GM19468 (cell line): ENCODE data around the gene CNNM2.
"Not testable (repeated sequence)": the region's sequence is repeated elsewhere in the genome, so short reads cannot be mapped to it uniquely, and the experiment has no call there.

Experiments used
- ATAC-seq: cut with Tn5 transposase; IDR thresholded peaks from one replicate; pipeline ENCODE4 v1.9.1; 2021; ENCODE audit warnings: mild to moderate bottlenecking, moderate library complexity, moderate number of reproducible peaks; ENCODE audit not compliant: unreplicated experiment; ENCODE audit errors: extremely low read depth

Gene CNNM2

DNA sequence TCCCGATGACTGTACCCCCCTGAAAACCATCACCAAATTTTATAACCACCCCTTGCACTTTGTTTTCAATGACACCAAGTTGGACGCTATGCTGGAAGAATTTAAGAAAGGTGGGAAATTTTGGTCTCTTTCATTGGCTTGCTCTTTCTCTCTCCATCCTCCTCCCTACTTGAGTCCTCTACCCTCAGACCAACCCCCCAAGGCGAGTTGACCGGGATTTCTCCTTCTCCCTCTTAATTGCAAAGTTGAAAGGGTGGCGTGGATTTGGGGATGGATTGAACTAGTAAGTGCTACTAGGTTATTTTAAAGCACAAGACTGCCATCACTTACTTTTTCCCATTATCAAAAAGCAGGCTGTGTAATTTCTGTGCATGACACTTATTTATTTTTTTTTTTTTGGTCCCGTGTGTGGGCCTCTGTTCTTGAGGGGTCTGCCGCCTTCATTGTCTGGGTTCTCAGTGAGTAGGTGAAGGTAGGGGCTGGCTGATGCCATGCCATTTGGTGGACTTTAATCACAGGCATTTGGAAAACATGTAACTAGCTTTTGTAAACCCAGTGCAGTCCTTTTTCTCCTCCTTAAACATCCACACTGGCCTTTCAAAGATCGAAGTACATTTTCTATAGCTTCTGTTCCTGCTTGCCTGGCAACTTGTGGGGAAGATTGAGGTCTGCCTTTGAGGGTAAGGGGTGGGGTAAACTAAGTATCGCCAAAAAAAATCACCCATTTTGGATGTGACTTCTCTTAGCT lies 2.1 kb downstream of the CNNM2 start:
- ATAC-seq = no peak

DNA sequence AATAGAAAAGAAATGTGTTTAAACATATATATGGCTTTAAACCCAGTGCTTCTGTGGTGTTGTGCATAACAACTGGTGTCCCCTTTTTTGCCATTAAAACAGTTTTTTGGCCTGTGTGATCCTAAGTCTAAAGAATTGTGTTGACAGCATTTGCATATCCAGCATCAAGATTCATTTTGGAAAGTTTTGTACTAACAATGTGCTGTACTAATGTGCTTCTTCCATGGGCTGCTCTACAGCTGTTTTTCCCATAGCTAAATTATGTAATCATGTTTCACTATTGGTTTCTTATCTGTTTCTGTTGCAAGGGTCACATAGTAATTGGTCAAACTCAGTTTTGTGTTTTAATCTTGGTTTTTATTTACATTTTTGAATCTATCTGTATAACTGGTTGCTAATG lies 5.5 kb downstream of the CNNM2 start:
- ATAC-seq = no peak

DNA sequence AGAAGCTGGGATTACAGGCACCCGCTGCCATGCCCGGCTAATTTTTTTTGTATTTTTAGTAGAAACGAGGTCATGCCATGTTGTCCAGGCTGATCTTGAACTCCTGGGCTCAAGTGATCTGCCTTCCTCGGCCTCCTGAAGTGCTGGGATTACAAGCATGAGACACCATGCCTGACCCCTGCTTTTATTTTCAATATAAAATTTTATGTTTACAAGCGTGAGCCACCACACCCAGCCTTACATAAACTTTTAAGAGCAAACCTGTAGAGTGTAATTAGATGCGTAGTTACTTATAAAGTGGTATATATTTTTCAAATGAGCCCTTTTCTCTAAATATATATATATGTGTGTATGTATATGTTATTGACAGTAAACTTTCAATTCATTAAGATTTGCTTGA lies 8.7 kb downstream of the CNNM2 start:
- no peak for ATAC-seq

GRCh38 chr10:102927311-102928010 lies 9.4 kb downstream of the CNNM2 start:
- ATAC-seq = no peak

- ATAC-seq = not testable (repeated sequence)
These were observed 10.3 kb downstream of the CNNM2 start for GRCh38 chr10:102928442-102928841.

DNA sequence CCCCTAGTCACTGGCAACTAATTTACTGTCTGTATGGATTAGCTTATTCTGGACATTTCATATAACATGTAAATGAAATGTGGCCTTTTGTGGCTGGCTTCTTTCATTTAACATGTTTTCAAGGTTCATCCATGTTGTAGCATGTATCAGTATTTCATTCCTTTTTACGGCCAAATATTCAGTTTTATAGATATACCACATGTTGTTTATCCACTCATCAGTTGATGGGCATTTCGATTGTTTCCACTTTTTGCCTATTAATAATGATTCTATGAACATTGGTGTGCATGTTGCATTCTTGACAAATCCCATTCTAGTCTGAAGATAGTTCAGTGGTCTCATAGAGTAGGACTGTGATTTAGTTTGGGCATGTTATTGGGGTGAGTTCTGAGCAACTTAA lies 12.6 kb downstream of the CNNM2 start:
- ATAC-seq = no peak

- ATAC-seq = no peak
These were observed 13.5 kb downstream of the CNNM2 start for GRCh38 chr10:102931643-102932042.

DNA sequence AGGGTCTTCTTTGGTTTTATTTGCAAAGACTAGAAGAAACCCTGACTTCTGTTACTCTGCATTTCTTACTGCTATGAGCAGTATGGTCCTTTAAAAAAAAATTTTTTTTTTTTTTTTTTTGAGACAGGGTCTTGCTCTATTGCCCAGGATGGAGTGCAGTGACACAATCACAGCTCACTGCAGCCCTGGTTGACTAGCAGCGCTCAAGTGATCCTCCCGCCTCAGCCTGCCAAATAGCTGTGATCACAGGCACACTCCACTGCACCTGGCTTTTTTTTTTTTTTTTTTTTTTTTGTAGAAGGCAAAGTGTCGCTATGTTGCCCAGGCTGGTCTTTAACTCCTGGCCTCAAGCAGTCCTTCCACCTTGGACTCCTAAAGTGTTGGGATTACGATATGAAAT lies 17.4 kb downstream of the CNNM2 start:
- no peak for ATAC-seq

DNA sequence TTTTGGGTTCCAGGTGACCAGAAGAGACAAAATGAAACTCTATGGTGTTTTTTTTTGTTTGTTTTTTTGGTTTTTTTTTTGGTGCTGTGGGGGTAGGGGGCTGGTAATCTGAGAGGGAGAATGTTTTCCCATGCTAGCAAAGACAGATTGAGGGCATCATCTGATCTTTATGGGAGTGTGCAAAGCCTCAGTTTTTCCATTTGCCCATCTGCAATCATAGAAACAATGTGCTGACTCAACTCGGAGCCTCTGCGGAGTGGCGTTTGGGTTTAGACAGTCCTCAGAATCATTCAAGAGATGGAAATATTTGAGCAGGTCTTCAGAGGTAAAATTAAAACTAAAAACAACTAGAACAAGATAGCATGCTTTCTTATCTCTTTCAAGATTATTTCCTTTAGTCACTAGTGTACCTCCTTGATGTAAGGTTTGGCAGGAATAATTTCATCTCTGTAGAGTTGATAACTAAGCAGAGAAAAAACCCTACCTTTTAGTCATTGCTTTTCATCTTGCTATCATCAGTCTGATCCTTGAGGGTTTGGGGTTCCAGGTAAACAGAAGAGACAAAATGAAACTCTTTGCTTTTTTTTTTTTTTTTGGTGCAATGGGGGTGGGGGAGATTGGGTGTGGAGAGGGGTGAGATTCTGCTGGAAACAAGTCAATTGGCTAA lies 18.0 kb downstream of the CNNM2 start:
- no peak for ATAC-seq

DNA sequence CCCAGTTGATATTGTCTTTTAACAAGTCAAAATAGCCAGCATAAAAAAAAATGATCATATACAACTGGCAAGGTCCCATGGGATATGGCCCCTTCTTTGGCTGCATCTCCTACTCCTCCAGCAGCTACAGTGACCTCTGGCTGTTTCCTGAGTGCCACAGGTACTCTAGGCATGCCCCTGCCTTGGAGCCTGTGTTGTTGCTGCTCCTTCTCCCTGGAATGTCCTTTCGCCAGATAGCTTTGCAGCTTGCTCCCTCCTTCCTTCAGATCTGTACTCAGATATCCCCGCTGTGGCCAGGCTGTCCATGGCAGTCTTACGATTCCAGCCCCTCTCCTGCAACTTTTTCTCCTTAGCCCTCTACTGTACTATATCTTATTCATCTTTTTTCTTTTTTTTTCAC lies 23.3 kb downstream of the CNNM2 start:
- no peak for ATAC-seq

- ATAC-seq = no peak
These were observed 27.4 kb downstream of the CNNM2 start for GRCh38 chr10:102945449-102945848.

- ATAC-seq = no peak
These were observed 27.9 kb downstream of the CNNM2 start for GRCh38 chr10:102945962-102946361.

DNA sequence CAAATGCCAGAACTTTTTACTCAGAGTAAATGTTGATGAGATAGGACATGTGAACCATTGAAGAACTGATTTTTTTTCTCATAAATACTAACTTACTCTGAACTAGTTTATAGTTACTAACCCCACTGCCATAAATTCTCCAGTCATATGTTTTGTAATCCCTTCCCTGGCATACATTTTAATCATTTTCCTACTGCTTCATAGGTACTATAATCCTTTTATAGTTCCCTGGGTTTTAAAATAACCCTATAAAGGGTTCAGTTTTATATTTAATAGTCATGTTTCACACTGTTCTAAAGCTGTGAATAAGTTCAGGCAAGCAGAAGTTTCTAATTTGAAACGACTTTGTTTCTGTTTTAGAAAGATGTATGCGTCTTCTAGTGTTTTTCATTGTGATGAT lies 28.9 kb downstream of the CNNM2 start:
- no peak for ATAC-seq

DNA sequence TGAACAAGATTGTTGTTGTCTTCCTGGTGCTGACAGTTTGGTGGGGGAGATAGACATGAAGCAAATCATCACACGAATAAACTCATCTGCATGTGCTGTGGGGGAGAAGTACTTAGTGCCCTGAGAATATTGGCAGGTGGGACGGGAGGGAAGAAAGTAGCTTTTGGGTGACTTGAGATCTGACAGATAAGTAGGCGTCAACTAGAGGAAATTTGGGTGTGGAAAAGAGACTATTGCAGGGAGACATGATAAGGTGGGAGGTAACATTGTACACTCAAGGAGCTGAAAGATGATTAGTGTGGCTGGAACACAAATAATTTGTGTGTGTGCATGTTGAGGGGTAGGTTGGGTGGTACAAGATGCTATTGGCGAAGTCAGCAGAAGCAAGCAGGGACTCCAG lies 30.1 kb downstream of the CNNM2 start:
- ATAC-seq = no peak

- ATAC-seq = no peak
These were observed 30.7 kb downstream of the CNNM2 start for GRCh38 chr10:102948786-102949185.

DNA sequence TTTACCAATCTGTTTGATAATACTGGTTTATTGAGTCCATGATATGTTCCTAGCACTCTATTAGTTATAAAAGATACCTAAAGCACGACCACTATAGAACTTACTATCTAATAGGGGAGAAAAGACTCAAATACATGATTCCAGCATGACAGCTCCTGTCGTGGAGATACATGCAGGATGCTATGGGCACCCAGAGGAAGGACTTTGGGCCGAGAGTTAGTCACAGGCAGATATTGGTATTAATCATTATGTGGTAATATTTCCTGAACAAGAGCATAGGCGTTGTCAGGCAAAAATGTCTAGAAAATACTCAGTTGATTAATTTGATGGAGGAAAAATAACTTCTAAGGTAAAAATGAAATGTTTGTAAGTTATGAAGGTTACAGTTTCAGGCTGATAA lies 31.8 kb downstream of the CNNM2 start:
- no peak for ATAC-seq

DNA sequence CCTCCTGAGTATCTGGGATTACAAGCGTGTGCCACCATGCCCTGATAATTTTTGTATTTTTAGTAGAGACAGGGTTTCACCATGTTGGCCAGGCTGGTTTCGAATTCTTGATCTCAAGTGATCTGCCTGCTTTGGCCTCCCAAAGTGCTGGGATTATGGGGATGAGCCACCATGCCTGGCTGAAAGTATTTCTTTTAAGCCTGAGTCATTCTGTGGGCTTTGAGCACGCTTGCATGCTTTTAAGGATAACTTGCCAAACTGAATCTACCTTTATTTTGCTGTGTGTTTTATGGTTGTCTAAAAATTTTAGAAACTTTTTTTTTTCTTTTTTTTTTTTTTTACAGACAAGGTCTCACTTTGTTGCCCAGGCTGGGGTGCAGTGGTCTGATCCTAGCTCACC lies 33.2 kb downstream of the CNNM2 start:
- no peak for ATAC-seq

DNA sequence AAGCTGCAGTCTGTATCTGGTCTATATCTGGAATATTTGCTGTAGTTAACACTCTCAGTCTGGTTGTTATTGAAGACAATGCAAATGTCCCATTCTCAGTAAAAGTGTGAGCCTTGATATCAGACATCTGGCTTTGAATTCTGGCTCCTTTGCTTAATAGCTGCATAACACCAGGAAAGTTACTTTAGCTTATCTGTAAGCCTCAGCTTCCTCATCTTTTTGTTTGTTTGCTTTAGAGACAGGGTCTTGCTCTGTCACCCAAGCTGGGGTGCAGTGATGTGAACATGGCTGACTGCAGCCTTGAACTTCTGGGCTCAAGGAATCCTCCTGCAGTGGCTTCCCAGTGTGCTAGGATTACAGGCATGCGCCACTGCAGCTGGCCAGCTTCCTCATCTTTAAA lies 41.3 kb downstream of the CNNM2 start:
- ATAC-seq = no peak

DNA sequence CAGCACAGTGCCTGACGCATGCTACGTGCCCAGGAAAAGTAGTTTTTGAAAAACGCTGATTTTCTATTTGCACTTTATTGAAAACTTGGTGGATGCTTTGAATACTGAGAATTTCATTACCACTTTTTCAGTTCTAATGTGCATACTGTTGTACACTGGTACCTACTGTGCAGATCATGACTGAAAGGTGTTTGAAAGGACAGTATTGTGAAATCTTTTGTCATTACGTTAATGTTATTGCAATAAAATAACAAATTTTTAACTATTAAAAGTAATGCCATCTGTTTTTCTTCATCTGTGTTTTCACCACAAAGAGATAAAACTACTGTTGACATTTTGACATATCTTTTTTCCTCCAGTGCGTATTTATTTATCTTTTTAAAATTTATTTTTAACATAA lies 42.1 kb downstream of the CNNM2 start:
- ATAC-seq = no peak

- ATAC-seq = no peak
These were observed 44.2 kb downstream of the CNNM2 start for GRCh38 chr10:102962267-102962666.

DNA sequence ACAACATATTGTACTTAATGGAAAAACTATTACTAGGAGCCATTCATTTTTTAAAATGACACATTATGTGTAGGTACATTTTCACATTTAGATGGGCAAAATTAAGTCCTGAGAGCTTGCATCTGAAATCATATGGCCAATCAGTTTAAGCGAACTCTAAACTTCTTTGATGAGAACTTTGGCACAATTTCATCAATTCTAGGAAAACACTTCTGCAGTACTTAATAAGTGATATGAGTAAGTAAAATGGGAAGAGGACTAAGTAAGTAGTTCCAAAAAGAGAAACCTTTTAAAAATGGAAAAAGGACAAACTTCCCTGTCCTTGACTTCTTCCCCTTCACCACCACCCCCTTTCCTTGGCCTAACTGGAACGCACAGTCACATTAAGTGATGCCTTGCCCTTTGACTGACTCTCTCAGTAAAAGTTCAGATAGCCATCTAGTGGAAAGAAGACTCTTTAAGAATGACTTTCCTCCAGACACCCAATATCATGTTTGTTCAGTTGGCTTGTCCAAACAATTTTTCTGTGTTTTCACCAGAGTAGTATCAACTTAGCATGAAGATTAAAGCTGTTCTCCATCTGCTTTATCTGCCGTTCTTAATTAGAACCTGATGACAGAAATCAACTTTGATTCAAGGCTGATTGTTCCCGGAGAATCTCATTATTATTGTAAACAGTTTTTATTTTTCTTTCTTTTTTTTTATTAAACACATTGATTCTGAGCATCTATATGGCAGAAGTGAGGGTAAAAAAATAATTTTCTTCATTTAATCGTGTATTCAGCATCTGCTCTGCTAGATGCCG lies 45.1 kb downstream of the CNNM2 start:
- no peak for ATAC-seq
